Transverse colon (tissue), 4 donors: ENCODE results near the gene HSPA12A.

Source experiments
- CTCF ChIP-seq, 5 experiments: fragments of 200-600 bp in 3 of 5; fragments of 450-650 bp in 2 of 5; sonication (generic) in 3 of 5; IDR thresholded peaks; 1 replicate in 2 of 5; 2 replicates in 3 of 5; pipeline ENCODE4 v1.5.1; 2016 to 2017; ENCODE audit warnings: antibody characterized with exemption in 5 of 5, inconsistent platforms in 3 of 5, mild to moderate bottlenecking in 2 of 5, moderate library complexity in 1 of 5
- EP300 ChIP-seq: sonication (generic); formaldehyde crosslinking; IDR thresholded peaks from one replicate; pipeline ENCODE4 v1.6.1; 2017; ENCODE audit warnings: antibody characterized with exemption, low read depth
- POLR2A ChIP-seq: fragments of 450-650 bp; IDR thresholded peaks from one replicate; pipeline ENCODE4 v1.6.1; 2016; ENCODE audit warnings: antibody characterized with exemption, mild to moderate bottlenecking, moderate library complexity
- POLR2AphosphoS5 ChIP-seq, 3 donors: sonication (generic); formaldehyde crosslinking; IDR thresholded peaks; one replicate each; pipeline ENCODE4 v1.6.1; 2016; ENCODE audit warnings: antibody characterized with exemption in 3 of 3

- TF ChIP-seq CTCF (IDR thresholded peaks at IDR 0.05) (no peak), EP300 (no peak), POLR2A (no peak), POLR2AphosphoS5 (IDR thresholded peaks at IDR 0.05) (no peak)
These were observed 6.1 kb upstream of the HSPA12A start for GRCh38 chr10:116748471-116748870.
